ENCODE results near the gene KCNIP4.

KCNIP4 gene

GRCh38 chr4:20881658-20882057 lies 1066.9 kb downstream of the KCNIP4 start:
- no peaks in the 10 kb centered on the region for H3K4me1 ChIP-seq (ENCODE audit: insufficient read depth, low read length)
- H3K27me3 ChIP-seq (ENCODE audit: control insufficient read depth in 1 of 2, insufficient read depth in 2 of 2, low read length in 2 of 2): no peaks in the 10 kb centered on the region
- no peaks in the 10 kb centered on the region for H3K9me3 ChIP-seq (ENCODE audit: low read length)
- H3K36me3 ChIP-seq (ENCODE audit: insufficient read depth, low read length): no peaks in the 10 kb centered on the region
- no peak overlapping the region for H3K27ac ChIP-seq (ENCODE audit: low read depth, low read length)
- no peak overlapping the region for H3K9ac ChIP-seq (ENCODE audit: low read length)
- no peak overlapping the region for H3K4me3 ChIP-seq (ENCODE audit: low read depth in 1 of 2, low read length in 2 of 2)

- H3K36me3 ChIP-seq (ENCODE audit: insufficient read depth, low read length): no peaks in the 10 kb centered on the region
- H3K4me1 ChIP-seq (ENCODE audit: insufficient read depth, low read length): peaks cover under 1% of the 10 kb centered on the region
- no peak overlapping the region for H3K27ac ChIP-seq (ENCODE audit: low read depth, low read length)
- H3K27me3 ChIP-seq (ENCODE audit: control insufficient read depth in 1 of 2, insufficient read depth in 2 of 2, low read length in 2 of 2): no peaks in the 10 kb centered on the region
- H3K4me3 ChIP-seq (ENCODE audit: low read depth in 1 of 2, low read length in 2 of 2): no peak overlapping the region
- no peaks in the 10 kb centered on the region for H3K9me3 ChIP-seq (ENCODE audit: low read length)
- H3K9ac ChIP-seq (ENCODE audit: low read length): no peak overlapping the region
Observed at GRCh38 chr4:20878806-20879205, 1069.8 kb downstream of the KCNIP4 start.

- no peak overlapping the region for H3K27ac ChIP-seq (ENCODE audit: low read depth, low read length)
- H3K36me3 ChIP-seq (ENCODE audit: insufficient read depth, low read length): no peaks in the 10 kb centered on the region
- H3K27me3 ChIP-seq (ENCODE audit: control insufficient read depth in 1 of 2, insufficient read depth in 2 of 2, low read length in 2 of 2): no peaks in the 10 kb centered on the region
- H3K4me3 ChIP-seq (ENCODE audit: low read depth in 1 of 2, low read length in 2 of 2): no peak overlapping the region
- no peaks in the 10 kb centered on the region for H3K9me3 ChIP-seq (ENCODE audit: low read length)
- peaks cover 5% of the 10 kb centered on the region for H3K4me1 ChIP-seq (ENCODE audit: insufficient read depth, low read length)
- no peak overlapping the region for H3K9ac ChIP-seq (ENCODE audit: low read length)
Observed at GRCh38 chr4:20870436-20870835, 1078.1 kb downstream of the KCNIP4 start.

- no peak overlapping the region for H3K4me3 ChIP-seq (ENCODE audit: low read depth in 1 of 2, low read length in 2 of 2)
- no peaks in the 10 kb centered on the region for H3K4me1 ChIP-seq (ENCODE audit: insufficient read depth, low read length)
- H3K9ac ChIP-seq (ENCODE audit: low read length): no peak overlapping the region
- no peaks in the 10 kb centered on the region for H3K36me3 ChIP-seq (ENCODE audit: insufficient read depth, low read length)
- no peaks in the 10 kb centered on the region for H3K9me3 ChIP-seq (ENCODE audit: low read length)
- H3K27ac ChIP-seq (ENCODE audit: low read depth, low read length): no peak overlapping the region
- H3K27me3 ChIP-seq (ENCODE audit: control insufficient read depth in 1 of 2, insufficient read depth in 2 of 2, low read length in 2 of 2): no peaks in the 10 kb centered on the region
Observed at GRCh38 chr4:20868108-20868507, 1080.5 kb downstream of the KCNIP4 start.

- H3K9me3 ChIP-seq (ENCODE audit: low read length): no peaks in the 10 kb centered on the region
- no peaks in the 10 kb centered on the region for H3K4me1 ChIP-seq (ENCODE audit: insufficient read depth, low read length)
- no peaks in the 10 kb centered on the region for H3K27me3 ChIP-seq (ENCODE audit: control insufficient read depth in 1 of 2, insufficient read depth in 2 of 2, low read length in 2 of 2)
- H3K9ac ChIP-seq (ENCODE audit: low read length): no peak overlapping the region
- H3K27ac ChIP-seq (ENCODE audit: low read depth, low read length): no peak overlapping the region
- no peak overlapping the region for H3K4me3 ChIP-seq (ENCODE audit: low read depth in 1 of 2, low read length in 2 of 2)
- H3K36me3 ChIP-seq (ENCODE audit: insufficient read depth, low read length): no peaks in the 10 kb centered on the region
Observed at GRCh38 chr4:20860878-20861277, 1087.7 kb downstream of the KCNIP4 start.

GRCh38 chr4:20859097-20859781 lies 1089.3 kb downstream of the KCNIP4 start:
- H3K27me3 ChIP-seq (ENCODE audit: control insufficient read depth in 1 of 2, insufficient read depth in 2 of 2, low read length in 2 of 2): no peaks in the 10 kb centered on the region
- no peaks in the 10 kb centered on the region for H3K36me3 ChIP-seq (ENCODE audit: insufficient read depth, low read length)
- H3K27ac ChIP-seq (ENCODE audit: low read depth, low read length): no peak overlapping the region
- H3K9ac ChIP-seq (ENCODE audit: low read length): no peak overlapping the region
- no peak overlapping the region for H3K4me3 ChIP-seq (ENCODE audit: low read depth in 1 of 2, low read length in 2 of 2)
- no peaks in the 10 kb centered on the region for H3K9me3 ChIP-seq (ENCODE audit: low read length)
- H3K4me1 ChIP-seq (ENCODE audit: insufficient read depth, low read length): no peaks in the 10 kb centered on the region

- H3K4me3 ChIP-seq (ENCODE audit: low read depth in 1 of 2, low read length in 2 of 2): no peak overlapping the region
- H3K9ac ChIP-seq (ENCODE audit: low read length): no peak overlapping the region
- no peak overlapping the region for H3K27ac ChIP-seq (ENCODE audit: low read depth, low read length)
- no peaks in the 10 kb centered on the region for H3K27me3 ChIP-seq (ENCODE audit: control insufficient read depth in 1 of 2, insufficient read depth in 2 of 2, low read length in 2 of 2)
- H3K4me1 ChIP-seq (ENCODE audit: insufficient read depth, low read length): no peaks in the 10 kb centered on the region
- H3K9me3 ChIP-seq (ENCODE audit: low read length): no peaks in the 10 kb centered on the region
- no peaks in the 10 kb centered on the region for H3K36me3 ChIP-seq (ENCODE audit: insufficient read depth, low read length)
Observed at GRCh38 chr4:20857081-20857480, 1091.5 kb downstream of the KCNIP4 start.

GRCh38 chr4:20847124-20847747 lies 1101.3 kb downstream of the KCNIP4 start:
- no peak overlapping the region for H3K9ac ChIP-seq (ENCODE audit: low read length)
- no peaks in the 10 kb centered on the region for H3K4me1 ChIP-seq (ENCODE audit: insufficient read depth, low read length)
- H3K9me3 ChIP-seq (ENCODE audit: low read length): no peaks in the 10 kb centered on the region
- H3K4me3 ChIP-seq (ENCODE audit: low read depth in 1 of 2, low read length in 2 of 2): no peak overlapping the region
- no peak overlapping the region for H3K27ac ChIP-seq (ENCODE audit: low read depth, low read length)
- H3K27me3 ChIP-seq (ENCODE audit: control insufficient read depth in 1 of 2, insufficient read depth in 2 of 2, low read length in 2 of 2): no peaks in the 10 kb centered on the region
- no peaks in the 10 kb centered on the region for H3K36me3 ChIP-seq (ENCODE audit: insufficient read depth, low read length)

- Histone ChIP-seq H3K4me1 (ENCODE audit: insufficient read depth, low read length) (no peaks in the 10 kb centered on the region), H3K36me3 (ENCODE audit: insufficient read depth, low read length) (no peaks in the 10 kb centered on the region), H3K9ac (ENCODE audit: low read length) (no peak overlapping the region), H3K27ac (ENCODE audit: low read depth, low read length) (no peak overlapping the region), H3K27me3 (ENCODE audit: control insufficient read depth in 1 of 2, insufficient read depth in 2 of 2, low read length in 2 of 2) (no peaks in the 10 kb centered on the region), H3K4me3 (ENCODE audit: low read depth in 1 of 2, low read length in 2 of 2) (no peak overlapping the region), H3K9me3 (ENCODE audit: low read length) (no peaks in the 10 kb centered on the region)
Observed at GRCh38 chr4:20844311-20844710, 1104.3 kb downstream of the KCNIP4 start.

GRCh38 chr4:20840648-20841190 lies 1107.9 kb downstream of the KCNIP4 start:
- H3K27me3 ChIP-seq (ENCODE audit: control insufficient read depth in 1 of 2, insufficient read depth in 2 of 2, low read length in 2 of 2): no peaks in the 10 kb centered on the region
- H3K4me3 ChIP-seq (ENCODE audit: low read depth in 1 of 2, low read length in 2 of 2): no peak overlapping the region
- H3K9me3 ChIP-seq (ENCODE audit: low read length): no peaks in the 10 kb centered on the region
- no peak overlapping the region for H3K27ac ChIP-seq (ENCODE audit: low read depth, low read length)
- H3K4me1 ChIP-seq (ENCODE audit: insufficient read depth, low read length): no peaks in the 10 kb centered on the region
- no peaks in the 10 kb centered on the region for H3K36me3 ChIP-seq (ENCODE audit: insufficient read depth, low read length)
- no peak overlapping the region for H3K9ac ChIP-seq (ENCODE audit: low read length)

- no peak overlapping the region for H3K9ac ChIP-seq (ENCODE audit: low read length)
- no peak overlapping the region for H3K27ac ChIP-seq (ENCODE audit: low read depth, low read length)
- no peak overlapping the region for H3K4me3 ChIP-seq (ENCODE audit: low read depth in 1 of 2, low read length in 2 of 2)
Observed at GRCh38 chr4:20839957-20840356, 1108.6 kb downstream of the KCNIP4 start.

GRCh38 chr4:20838476-20838875 lies 1110.1 kb downstream of the KCNIP4 start:
- H3K27me3 ChIP-seq (ENCODE audit: control insufficient read depth in 1 of 2, insufficient read depth in 2 of 2, low read length in 2 of 2): no peaks in the 10 kb centered on the region
- H3K36me3 ChIP-seq (ENCODE audit: insufficient read depth, low read length): no peaks in the 10 kb centered on the region
- no peaks in the 10 kb centered on the region for H3K9me3 ChIP-seq (ENCODE audit: low read length)
- no peaks in the 10 kb centered on the region for H3K4me1 ChIP-seq (ENCODE audit: insufficient read depth, low read length)
- no peak overlapping the region for H3K27ac ChIP-seq (ENCODE audit: low read depth, low read length)
- no peak overlapping the region for H3K4me3 ChIP-seq (ENCODE audit: low read depth in 1 of 2, low read length in 2 of 2)
- no peak overlapping the region for H3K9ac ChIP-seq (ENCODE audit: low read length)

More at GRCh38 chr4:20839957-20840356, 1108.6 kb downstream of the KCNIP4 start:
- Histone ChIP-seq H3K36me3 (ENCODE audit: insufficient read depth, low read length) (no peaks in the 10 kb centered on the region), H3K9me3 (ENCODE audit: low read length) (no peaks in the 10 kb centered on the region), H3K4me1 (ENCODE audit: insufficient read depth, low read length) (no peaks in the 10 kb centered on the region), H3K27me3 (ENCODE audit: control insufficient read depth in 1 of 2, insufficient read depth in 2 of 2, low read length in 2 of 2) (no peaks in the 10 kb centered on the region)
